ENCODE data around the gene FFAR2. TPM values are rescaled to one million over a fixed set of nuclear protein-coding genes. Genes with fewer than 3 reads are reported as not detected.

Gene FFAR2
- total RNA-seq, 1 experiment from 2014 or later = not detected

GRCh38 chr19:35457173-35457572 lies 9.1 kb downstream of the FFAR2 start:
- Mint-ChIP-seq H3K4me1 (peaks cover 5 to 8% of the 10 kb centered on the region in 2 experiments; a peak in 3 of 4 replicates), H3K27ac (no peak overlapping the region), H3K27me3 (ENCODE audit: low read depth) (peaks cover 4% of the 10 kb centered on the region), H3K4me3 (no peak overlapping the region), H3K9me3 (no peaks in the 10 kb centered on the region), H3K36me3 (ENCODE audit: insufficient read depth in 1 of 3, low read depth in 3 of 3) (no peaks in the 10 kb centered on the region)
- Histone ChIP-seq H4K91ac (ENCODE audit: insufficient read length, low read depth, low read length) (no peak overlapping the region), H2BK5ac (ENCODE audit: insufficient read length, low read length) (no peak overlapping the region), H3K23ac (ENCODE audit: insufficient read length, low read depth, low read length) (no peak overlapping the region), H3K56ac (ENCODE audit: insufficient read length, low read depth, low read length) (no peak overlapping the region), H3T11ph (ENCODE audit: low read length) (no peak overlapping the region), H4K20me1 (ENCODE audit: control insufficient read depth, insufficient read depth, insufficient read length) (no peaks in the 10 kb centered on the region), H3K27ac (ENCODE audit: insufficient read length, low read depth, low read length) (no peak overlapping the region), H3K4me1 (ENCODE audit: insufficient read depth, low read length) (no peaks in the 10 kb centered on the region), H2BK120ac (ENCODE audit: low read depth, low read length, poor library complexity, severe bottlenecking) (no peak overlapping the region), H2AK5ac (ENCODE audit: insufficient read length, low read length) (no peak overlapping the region), H2BK12ac (ENCODE audit: insufficient read length, low read depth, low read length) (no peak overlapping the region), H3K23me2 (ENCODE audit: insufficient read length, low read depth, low read length, poor library complexity, severe bottlenecking) (no peaks in the 10 kb centered on the region), H3K79me2 (ENCODE audit: insufficient read depth, low read length) (no peaks in the 10 kb centered on the region), H3K4ac (ENCODE audit: low read depth, low read length) (no peak overlapping the region), H2BK15ac (ENCODE audit: low read depth, low read length) (no peak overlapping the region), H3K27me3 (ENCODE audit: insufficient read depth, low read length) (no peaks in the 10 kb centered on the region), H3K9ac (ENCODE audit: extremely low read depth, insufficient read length, low read length) (no peak overlapping the region), H2AFZ (ENCODE audit: low read length) (no peak overlapping the region), H3K18ac (ENCODE audit: insufficient read length, low read depth, low read length) (no peak overlapping the region), H3K79me1 (ENCODE audit: insufficient read depth, low read depth, low read length, poor library complexity, severe bottlenecking) (no peaks in the 10 kb centered on the region), H2BK20ac (ENCODE audit: low read depth, low read length, poor library complexity, severe bottlenecking) (no peak overlapping the region), H3K4me2 (ENCODE audit: insufficient read depth, insufficient read length, low read length) (no peak overlapping the region), H4K8ac (replicated peaks; ENCODE audit: insufficient read length, low read depth, low read length) (no peak overlapping the region), H4K5ac (ENCODE audit: insufficient read length, low read depth, low read length) (no peak overlapping the region), H3K9me3 (ENCODE audit: control insufficient read depth, low read depth, low read length) (no peaks in the 10 kb centered on the region), H3K14ac (ENCODE audit: insufficient read depth, low read length) (no peak overlapping the region)
- no peak for DNase-seq
- no CpG with 5 or more reads among the region's 5 CpGs for WGBS (ENCODE audit: extremely low coverage, insufficient read length, low lambda C conversion rate)
- TF ChIP-seq CTCF (conservative IDR thresholded peaks at IDR 0.05) = no peak

Measured in H9 (cell line).